Medulla oblongata (tissue), 1 donor: ENCODE results near the gene FJX1.

ENCODE experiments used
- DNase-seq: peaks from one replicate; pipeline ENCODE4 v3.0.0-alpha.2; 2015; ENCODE audit errors: extremely low spot score

FJX1 gene

GRCh38 chr11:35617687-35618496 lies at the start of gene FJX1:
Gene FJX1 (plus strand): TSS chr11:35618460. CDS start chr11:35618637, 177 bp downstream.
- peak; percentile 65 for DNase-seq

- no peak for DNase-seq
These were observed 46.6 kb upstream of the FJX1 start for GRCh38 chr11:35571696-35572095.

GRCh38 chr11:35579557-35580396 lies 38.5 kb upstream of the FJX1 start:
- DNase-seq = peak; percentile 12

- DNase-seq = no peak
These were observed 37.9 kb upstream of the FJX1 start for GRCh38 chr11:35580397-35580781.

GRCh38 chr11:35582033-35582432 lies 36.2 kb upstream of the FJX1 start:
- no peak for DNase-seq

GRCh38 chr11:35583126-35583525 lies 35.1 kb upstream of the FJX1 start:
- no peak for DNase-seq

- DNase-seq = no peak
These were observed 34.4 kb upstream of the FJX1 start for GRCh38 chr11:35583843-35584242.

- DNase-seq = no peak
These were observed 33.9 kb upstream of the FJX1 start for GRCh38 chr11:35584321-35584720.

- no peak for DNase-seq
These were observed 32.8 kb upstream of the FJX1 start for GRCh38 chr11:35585416-35585815.

- DNase-seq = no peak
These were observed 32.0 kb upstream of the FJX1 start for GRCh38 chr11:35586222-35586621.

- DNase-seq = no peak
These were observed 30.3 kb upstream of the FJX1 start for GRCh38 chr11:35587972-35588371.

- DNase-seq = no peak
These were observed 29.6 kb upstream of the FJX1 start for GRCh38 chr11:35588627-35589026.

- DNase-seq = no peak
These were observed 29.0 kb upstream of the FJX1 start for GRCh38 chr11:35589281-35589680.

- DNase-seq = no peak
These were observed 27.8 kb upstream of the FJX1 start for GRCh38 chr11:35590412-35590811.

GRCh38 chr11:35593143-35593542 lies 25.1 kb upstream of the FJX1 start:
- no peak for DNase-seq

GRCh38 chr11:35594680-35595079 lies 23.6 kb upstream of the FJX1 start:
- DNase-seq = no peak

GRCh38 chr11:35598254-35599125 lies 19.8 kb upstream of the FJX1 start:
- DNase-seq = no peak

- DNase-seq = no peak
These were observed 17.9 kb upstream of the FJX1 start for GRCh38 chr11:35600331-35600838.

- DNase-seq = no peak
These were observed 16.0 kb upstream of the FJX1 start for GRCh38 chr11:35602160-35602793.

GRCh38 chr11:35602979-35603378 lies 15.3 kb upstream of the FJX1 start:
- DNase-seq = no peak

GRCh38 chr11:35605706-35606105 lies 12.6 kb upstream of the FJX1 start:
- DNase-seq = peak; percentile 89
